K562 (cell line): ENCODE measurements around the gene CCDC32. TPM values are rescaled to one million over a fixed set of nuclear protein-coding genes. Genes with fewer than 3 reads are reported as not detected.

ENCODE experiments used
- ATAC-seq: fragments of 200-7000 bp; cut with Tn5 transposase; 3 replicates; pipeline ENCODE4 v1.9.1; 2020; ENCODE audit warnings: moderate library complexity
- BruUV-seq: library from RNA; stranded (reverse); fragments of 400-500 nt; replicated peaks from 2 replicates; lab custom pipeline; 2021; lab: Mats Ljungman, UMichigan
- CTCF ChIA-PET: fragments of 300-600 bp; formaldehyde crosslinking; extraction: SDS; loops from one replicate; lab custom pipeline; 2021; ENCODE audit warnings: low intra/inter-chr PET ratio; lab: Yijun Ruan, JAX
- POLR2A ChIA-PET: fragments of 300-600, 350-650 bp; sonication (Branson Sonifier 250); formaldehyde crosslinking; extraction: SDS; loops from one replicate; lab custom pipeline; 2021; ENCODE audit warnings: antibody characterized with exemption, inconsistent platforms; lab: Yijun Ruan, JAX
- DNase-seq, 4 experiments: peaks; one replicate each; pipeline versions ENCODE4 v3.0.0 to v3.0.0-alpha.2; 2011 to 2018; ENCODE audit warnings: low spot score in 3 of 4, mixed read lengths in 3 of 4; ENCODE audit errors: extremely low read depth in 1 of 4
- FAIRE-seq: peaks from 2 replicates; lab custom pipeline; 2011; peaks lifted over from hg19 to GRCh38; lab: Jason Lieb, UNC
- H2AFZ ChIP-seq: 2 replicates; pipeline ENCODE4 v1.6.0; 2011; ENCODE audit warnings: low read depth, low read length, control low read depth, inconsistent platforms
- H3K27ac ChIP-seq: fragments of 200-600 bp; 3 replicates; pipeline ENCODE4 v1.8.0; 2011; ENCODE audit warnings: low read depth, mild to moderate bottlenecking, control low read depth, inconsistent platforms, low read length, moderate library complexity, mixed read lengths; ENCODE audit errors: extremely low read depth
- H3K27me3 ChIP-seq, 2 experiments: fragments of 300-600 bp in 1 of 2; 2 replicates in 1 of 2; 3 replicates in 1 of 2; pipeline versions ENCODE4 v1.6.0 to v1.8.0; 2011; ENCODE audit warnings: inconsistent platforms in 2 of 2, low read length in 2 of 2, mild to moderate bottlenecking in 1 of 2, mixed read lengths in 1 of 2, moderate library complexity in 1 of 2; ENCODE audit not compliant: control insufficient read depth in 2 of 2, insufficient read depth in 2 of 2
- H3K36me3 ChIP-seq: fragments of 300-600 bp; 3 replicates; pipeline ENCODE4 v1.8.0; 2011; ENCODE audit warnings: mild to moderate bottlenecking, low read length, inconsistent platforms; ENCODE audit not compliant: control insufficient read depth, insufficient read depth
- H3K4me1 ChIP-seq, 2 experiments: fragments of 200-600 bp in 1 of 2; replicated peaks in 1 of 2; 2 replicates in 1 of 2; 3 replicates in 1 of 2; pipeline versions ENCODE4 v1.5.1 to v1.8.0; 2011; ENCODE audit warnings: inconsistent platforms in 2 of 2, low read length in 2 of 2, mild to moderate bottlenecking in 1 of 2, mixed read lengths in 1 of 2, moderate library complexity in 1 of 2; ENCODE audit not compliant: control insufficient read depth in 2 of 2, insufficient read depth in 2 of 2
- H3K4me2 ChIP-seq: 2 replicates; pipeline ENCODE4 v1.6.1; 2011; ENCODE audit warnings: low read length, control low read depth, inconsistent platforms, mixed read lengths; ENCODE audit not compliant: insufficient read depth
- H3K4me3 ChIP-seq: fragments of 200-600 bp; sonication (generic), shearing (Covaris generic); 2 replicates; pipeline ENCODE4 v1.5.1; 2016; ENCODE audit warnings: control low read depth, inconsistent platforms
- H3K79me2 ChIP-seq: fragments of 200-600 bp; 3 replicates; pipeline ENCODE4 v1.8.0; 2011; ENCODE audit warnings: low read length, inconsistent platforms; ENCODE audit not compliant: control insufficient read depth, insufficient read depth
- H3K9ac ChIP-seq, 2 experiments: 2 replicates each; pipeline versions ENCODE4 v1.6.0 to v1.6.1; 2011; ENCODE audit warnings: low read depth in 2 of 2, low read length in 2 of 2, control low read depth in 1 of 2, inconsistent platforms in 1 of 2, mild to moderate bottlenecking in 1 of 2, mixed read lengths in 1 of 2; ENCODE audit not compliant: insufficient read depth in 1 of 2
- H3K9me1 ChIP-seq: one replicate; pipeline ENCODE4 v1.6.0; 2011; ENCODE audit warnings: inconsistent platforms, mild to moderate bottlenecking, low read length, moderate library complexity; ENCODE audit not compliant: control insufficient read depth, insufficient read depth
- H3K9me3 ChIP-seq: replicated peaks from 2 replicates; pipeline ENCODE4 v1.5.1; 2011; ENCODE audit warnings: low read depth, low read length, inconsistent platforms; ENCODE audit not compliant: control insufficient read depth, insufficient read depth
- H4K20me1 ChIP-seq: replicated peaks from 2 replicates; pipeline ENCODE4 v1.6.1; 2011; ENCODE audit warnings: low read length, inconsistent platforms, mixed read lengths; ENCODE audit not compliant: control insufficient read depth, insufficient read depth
- CREBBP ChIP-seq: IDR thresholded peaks from one replicate; pipeline ENCODE4 v1.6.1; 2012; ENCODE audit warnings: low read depth, mild to moderate bottlenecking, control low read depth, inconsistent platforms, low read length
- CTCF ChIP-seq, 3 experiments: IDR thresholded peaks in 2 of 3; conservative IDR thresholded peaks in 1 of 3; 2 replicates each; pipeline ENCODE4 v1.5.1; 2011 to 2012; ENCODE audit warnings: low read length in 3 of 3, mild to moderate bottlenecking in 3 of 3, control low read depth in 2 of 3, improper control_type of control experiment in 1 of 3, inconsistent platforms in 1 of 3, low read depth in 1 of 3, mixed read lengths in 1 of 3, moderate library complexity in 1 of 3; ENCODE audit not compliant: insufficient read depth in 2 of 3
- HNRNPLL ChIP-seq: fragments of 200-400 bp; formaldehyde crosslinking; IDR thresholded peaks from 2 replicates; pipeline ENCODE4 v1.6.1; 2017; ENCODE audit warnings: low read length, low read depth, mild to moderate bottlenecking; ENCODE audit not compliant: poor library complexity, severe bottlenecking
- OTX1 ChIP-seq: fragments of 450-650 bp; formaldehyde crosslinking; IDR thresholded peaks from 2 replicates; pipeline ENCODE4 v1.4.0; 2022; ENCODE audit warnings: mild to moderate bottlenecking
- PHB2 ChIP-seq: fragments of 450-650 bp; IDR thresholded peaks from 2 replicates; pipeline ENCODE4 v1.6.1; 2017; ENCODE audit warnings: low read depth
- PHF20 ChIP-seq: fragments of 450-650 bp; IDR thresholded peaks from 2 replicates; pipeline ENCODE4 v1.6.1; 2018; ENCODE audit not compliant: partially characterized antibody
- PHTF2 ChIP-seq: fragments of 250-450 bp; sonication (Bioruptor Pico); IDR thresholded peaks from 2 replicates; pipeline ENCODE4 v1.5.0; 2021; ENCODE audit warnings: mild to moderate bottlenecking
- POLR2G ChIP-seq: fragments of 200-400 bp; formaldehyde crosslinking; IDR thresholded peaks from 2 replicates; pipeline ENCODE4 v1.6.1; 2017; ENCODE audit warnings: low read depth, mild to moderate bottlenecking, antibody characterized with exemption, low read length, moderate library complexity
- PPARD ChIP-seq: fragments of 250-450 bp; sonication (Bioruptor Pico); IDR thresholded peaks from 2 replicates; pipeline ENCODE4 v1.8.0; 2022; ENCODE audit warnings: inconsistent platforms, mild to moderate bottlenecking, moderate library complexity
- RBFOX2 ChIP-seq: fragments of 200-400 bp; formaldehyde crosslinking; IDR thresholded peaks from 2 replicates; pipeline ENCODE4 v1.6.1; 2017; ENCODE audit warnings: low read depth, mild to moderate bottlenecking, low read length, moderate library complexity
- RBM25 ChIP-seq: fragments of 200-400 bp; formaldehyde crosslinking; IDR thresholded peaks from 2 replicates; pipeline ENCODE4 v1.6.1; 2018; ENCODE audit warnings: low read length, low read depth, moderate library complexity; ENCODE audit not compliant: severe bottlenecking
- SIX5 ChIP-seq, 2 experiments: IDR thresholded peaks; 2 replicates each; pipeline ENCODE4 v1.6.1; 2011; ENCODE audit warnings: low read length in 2 of 2, borderline replicate concordance in 1 of 2, low read depth in 1 of 2, mild to moderate bottlenecking in 1 of 2, moderate library complexity in 1 of 2; ENCODE audit not compliant: insufficient read depth in 1 of 2
- SREBF1 ChIP-seq: fragments of 150-350 bp; IDR thresholded peaks from 2 replicates; pipeline ENCODE4 v1.6.1; 2014; ENCODE audit warnings: antibody characterized with exemption, low read depth, low read length, borderline replicate concordance
- SRSF7 ChIP-seq: fragments of 200-400 bp; formaldehyde crosslinking; optimal IDR thresholded peaks from 2 replicates; pipeline ENCODE3; 2017; ENCODE audit warnings: mild to moderate bottlenecking, low read depth, low read length
- TRIM28 ChIP-seq: fragments of 450-650 bp; IDR thresholded peaks from 2 replicates; pipeline ENCODE4 v1.6.1; 2017
- ZBTB8A ChIP-seq: fragments of 450-650 bp; IDR thresholded peaks from 2 replicates; pipeline ENCODE4 v1.6.1; 2018; ENCODE audit warnings: mild to moderate bottlenecking, moderate library complexity; ENCODE audit not compliant: partially characterized antibody
- WGBS: fragments of 100-300 bp; shearing (Covaris generic); methylation state at CpG from one replicate; pipeline ENCODE4 v1.1.6; 2016; ENCODE audit warnings: low coverage, mixed read lengths; ENCODE audit not compliant: insufficient coverage; ENCODE audit errors: missing lambda C conversion rate; 5-methylcytosine and 5-hydroxymethylcytosine counted together
- in situ Hi-C: fragments of 300-500 bp; cut with MboI; formaldehyde crosslinking; loops from 4 replicates; pipeline ENCODE4 v1.15.0; 2018; ENCODE audit warnings: inconsistent platforms, mixed read lengths
- intact Hi-C: fragments of 100-400 bp; cut with micrococcal nuclease; formaldehyde crosslinking; loops from 2 replicates; pipeline ENCODE4 v1.14.2; 2022
- polyA plus RNA-seq, 8 experiments: library from polyadenylated mRNA; depleted of rRNA in 4 of 8; stranded (reverse) in 5 of 8; unstranded in 3 of 8; fragments of >200 nt; fragmentation: Nextera tagmentation in 2 of 8; fragmentation: Illumina TruSeq in 1 of 8; extraction: Ambion mirVana in 2 of 8; extraction: Trizol in 1 of 8; gene quantifications; 2 replicates each; pipeline versions ENCODE4 v1.2.1 to v1.2.3, GENCODE V29; 2011 to 2014; ENCODE audit warnings: inconsistent platforms in 1 of 8, missing spikeins in 1 of 8
- total RNA-seq, 7 experiments: library from RNA; depleted of rRNA in 6 of 7; stranded (reverse); fragments of >200 nt in 6 of 7; fragmentation: Illumina TruSeq in 2 of 7; extraction: Trizol in 2 of 7; gene quantifications; 2 replicates each; pipeline versions ENCODE4 v1.2.1 to v1.2.3, GENCODE V29; 2011 to 2021; ENCODE audit warnings: low replicate concordance in 1 of 7

Gene CCDC32
- total and polyA plus RNA-seq, 9 of the 15 experiments (the other 6 are each of a cell fraction or from before 2014, with no cell fraction given): 22.2 to 94.8 (median 37.1) TPM

DNA sequence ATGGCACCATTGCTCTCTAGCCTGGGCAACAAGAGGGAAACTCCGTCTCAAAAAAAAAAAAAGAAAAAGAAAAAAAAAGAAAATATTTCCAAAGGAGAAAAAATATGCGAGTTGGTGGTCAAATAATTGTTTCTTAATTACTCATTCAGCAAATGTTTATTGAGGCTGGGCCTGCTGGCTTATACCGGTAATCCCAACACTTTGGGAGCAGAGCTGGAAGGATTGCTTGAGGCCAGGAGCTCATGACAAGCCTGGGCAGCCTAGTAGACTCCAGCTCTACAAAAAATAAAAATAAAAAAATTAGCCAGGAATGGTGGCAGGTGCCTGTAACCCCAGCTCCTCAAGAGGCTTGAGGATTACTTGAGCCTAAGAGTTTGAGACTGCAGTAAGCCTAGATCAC is 33.3 kb upstream of the CCDC32 start:
- H3K9me3 ChIP-seq: 0 out of 2 replicates have a peak, but pooled peaks cover 1% of the 10 kb centered on the region
- H3K4me3 ChIP-seq: no peak overlapping the region
- DNase-seq: no peak
- H3K4me1 ChIP-seq: peaks cover 4 to 6% of the 10 kb centered on the region in 2 experiments; a peak in 3 of 5 replicates
- TF ChIP-seq ZBTB8A: no peak
- TF ChIP-seq SRSF7: no peak
- no peak for TF ChIP-seq SREBF1
- no peak for TF ChIP-seq PHTF2
- no peak for TF ChIP-seq TRIM28
- in situ Hi-C loops: no loop called here
- no peak overlapping the region for H3K27ac ChIP-seq
- H3K9me1 ChIP-seq: no peaks in the 10 kb centered on the region
- POLR2A ChIA-PET: interaction anchor here (0.6 to 1.3 kb wide), 2 partner anchors 11 to 25 kb away, joined by 4 to 5 read pairs; no protein-coding TSS in a partner anchor
- CTCF ChIA-PET: no interaction called here
- BruUV-seq: no TSS peak
- H3K27me3 ChIP-seq: no peaks in the 10 kb centered on the region
- intact Hi-C loops: loop anchor here (10.0 kb wide), 2 partner anchors 167 to 297 kb away; partner anchors contain the start of genes C15orf62, GCHFR and VPS18
- no peak overlapping the region for H3K9ac ChIP-seq
- WGBS: 64% methylated on average over 2 of the region's 3 CpGs
- H4K20me1 ChIP-seq: no peaks in the 10 kb centered on the region
- no peak overlapping the region for H3K4me2 ChIP-seq
- H2AFZ ChIP-seq: no peak overlapping the region
- no peak for FAIRE-seq
- no peak for ATAC-seq
- H3K79me2 ChIP-seq: peaks cover 75% of the 10 kb centered on the region
- H3K36me3 ChIP-seq: peaks cover 7% of the 10 kb centered on the region; the same call in 1 of the 3 replicates

DNA sequence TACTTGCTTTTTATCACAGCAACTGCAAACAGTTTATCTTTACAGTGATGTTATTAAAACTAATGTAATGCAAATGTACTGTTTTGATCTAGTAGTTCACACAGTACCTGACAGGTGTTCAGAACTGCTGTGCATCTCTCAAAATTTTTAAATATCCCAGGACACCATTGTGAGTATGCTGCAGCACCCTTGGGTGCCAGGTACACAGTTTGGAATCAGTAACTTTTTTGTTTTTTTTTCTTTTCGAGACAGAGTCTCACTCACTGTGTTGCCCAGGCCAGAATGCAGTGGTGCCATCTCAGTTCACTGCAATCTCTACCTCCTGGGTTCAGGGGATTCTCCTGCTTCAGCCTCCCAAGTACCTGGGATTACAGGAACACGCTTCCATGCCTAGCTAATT is 32.2 kb upstream of the CCDC32 start:
- WGBS: 85% methylated on average over 2 of the region's 2 CpGs
- in situ Hi-C loops: no loop called here
- no peak overlapping the region for H3K27ac ChIP-seq
- H2AFZ ChIP-seq: no peak overlapping the region
- H3K27me3 ChIP-seq: no peaks in the 10 kb centered on the region
- ChIA-PET POLR2A (interaction anchor here (1.3 kb wide), 1 partner anchor 12 kb away, joined by 4 read pairs; no protein-coding TSS in a partner anchor), CTCF (no interaction called here)
- FAIRE-seq (no peak), ATAC-seq (no peak), DNase-seq (no peak)
- no peaks in the 10 kb centered on the region for H4K20me1 ChIP-seq
- BruUV-seq: no TSS peak
- H3K9me3 ChIP-seq: 0 out of 2 replicates have a peak, but pooled peaks cover 1% of the 10 kb centered on the region
- H3K36me3 ChIP-seq: peaks cover 7% of the 10 kb centered on the region; the same call in 1 of the 3 replicates
- H3K4me2 ChIP-seq: no peak overlapping the region
- H3K4me1 ChIP-seq: peaks cover 6 to 7% of the 10 kb centered on the region in 2 experiments; a peak in 3 of 5 replicates
- no peaks in the 10 kb centered on the region for H3K9me1 ChIP-seq
- no peak overlapping the region for H3K4me3 ChIP-seq
- no peak overlapping the region for H3K9ac ChIP-seq
- H3K79me2 ChIP-seq: peaks cover 73% of the 10 kb centered on the region
- intact Hi-C loops: loop anchor here (10.0 kb wide), 2 partner anchors 168 to 298 kb away; partner anchors contain the start of genes C15orf62, GCHFR and VPS18
- TF ChIP-seq OTX1 (CRISPR knock-in tag) (no peak), PHB2 (no peak), PPARD (CRISPR knock-in tag) (no peak), PHF20 (no peak), CTCF (IDR thresholded peaks at IDR 0.05 in 2 of 3, conservative IDR thresholded peaks at IDR 0.05 in 1 of 3; ENCODE audit: insufficient read depth in 2 of 3, low read depth in 1 of 3, low read length in 3 of 3) (no peak), RBM25 (no peak), SIX5 (IDR thresholded peaks at IDR 0.05; ENCODE audit: borderline replicate concordance in 1 of 2, insufficient read depth in 1 of 2, low read depth in 1 of 2, low read length in 2 of 2) (no peak), CREBBP (no peak), HNRNPLL (no peak), RBFOX2 (no peak), POLR2G (no peak)
